ENCODE measurements around the gene PPIP5K2.
"Not testable (repeated sequence)": the region's sequence is repeated elsewhere in the genome, so short reads cannot be mapped to it uniquely, and the experiment has no call there.

DNA sequence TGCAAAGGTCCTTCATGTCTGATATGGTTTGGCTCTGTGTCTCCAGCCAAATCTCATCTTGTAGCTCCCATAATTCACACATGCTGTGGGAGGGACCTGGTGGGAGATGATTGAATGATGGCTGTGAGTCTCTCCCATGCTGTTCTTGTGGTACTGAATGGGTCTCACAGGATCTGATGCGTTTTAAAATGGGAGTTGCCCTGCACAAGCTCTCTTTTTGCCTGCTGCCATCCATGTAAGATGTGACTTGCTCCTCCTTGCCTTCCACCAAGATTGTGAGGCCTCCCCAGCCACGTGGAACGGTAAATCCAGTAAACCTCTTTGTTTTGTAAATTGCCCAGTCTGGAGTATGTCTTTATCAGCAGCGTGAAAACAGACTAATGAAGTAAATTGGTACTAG is 46.6 kb upstream of the PPIP5K2 start:
- not testable (repeated sequence) for TF ChIP-seq SUZ12 (IDR thresholded peaks at IDR 0.05); ZNF384 (IDR thresholded peaks at IDR 0.05); L3MBTL2 (conservative IDR thresholded peaks at IDR 0.05); CTBP1 (IDR thresholded peaks at IDR 0.05; ENCODE audit: borderline replicate concordance)

All from HEK293T (cell line).